Daoy (cell line): ENCODE results near the gene SRPK2. TPM values are rescaled to one million over a fixed set of nuclear protein-coding genes. Genes with fewer than 3 reads are reported as not detected.
A peak's percentile ranks its signal among the peaks of the same experiment; 100 is the strongest.

Experiments
- DNase-seq: peaks from one replicate; pipeline ENCODE4 v3.0.0-alpha.2; 2015; ENCODE audit warnings: low read depth
- total RNA-seq: library from RNA; depleted of rRNA; stranded (reverse); fragments of >200 nt; shearing (Covaris generic); gene quantifications from 2 replicates; pipeline ENCODE4 v1.2.3, GENCODE V29; 2014; rRNA removed

The SRPK2 gene
- total RNA-seq, 1 experiment from 2014 or later, result 43.6 TPM

- DNase-seq, result no peak
These were observed 289.7 kb downstream of the SRPK2 start for GRCh38 chr7:105098863-105099515.

GRCh38 chr7:105097619-105098018, 291.1 kb downstream of the SRPK2 start:
- peak; percentile 67 for DNase-seq

DNA sequence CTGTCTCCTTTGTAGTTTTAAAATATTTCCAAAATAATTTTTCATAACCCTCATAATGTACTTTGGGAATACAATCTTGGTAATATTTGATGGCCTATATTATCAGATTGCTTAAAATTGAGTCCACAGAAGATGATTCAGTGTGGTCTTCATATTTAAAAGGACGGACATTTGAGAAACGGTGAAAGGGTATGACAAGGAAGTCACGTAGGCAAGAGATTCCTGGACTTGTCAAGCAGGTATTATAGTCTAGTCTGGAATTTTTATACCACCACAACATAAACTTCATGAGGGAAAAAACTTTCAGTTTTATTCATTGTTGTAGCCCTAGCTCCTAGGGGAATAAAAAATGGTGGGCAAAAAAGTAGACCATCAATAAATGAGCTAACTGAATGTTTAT, 292.4 kb downstream of the SRPK2 start:
- DNase-seq, result no peak

- DNase-seq, result no peak
These were observed 293.8 kb downstream of the SRPK2 start for GRCh38 chr7:105094966-105095365.

- DNase-seq, result no peak
These were observed 300.3 kb downstream of the SRPK2 start for GRCh38 chr7:105088456-105088855.

- no peak for DNase-seq
These were observed 300.7 kb downstream of the SRPK2 start for GRCh38 chr7:105087981-105088380.

DNA sequence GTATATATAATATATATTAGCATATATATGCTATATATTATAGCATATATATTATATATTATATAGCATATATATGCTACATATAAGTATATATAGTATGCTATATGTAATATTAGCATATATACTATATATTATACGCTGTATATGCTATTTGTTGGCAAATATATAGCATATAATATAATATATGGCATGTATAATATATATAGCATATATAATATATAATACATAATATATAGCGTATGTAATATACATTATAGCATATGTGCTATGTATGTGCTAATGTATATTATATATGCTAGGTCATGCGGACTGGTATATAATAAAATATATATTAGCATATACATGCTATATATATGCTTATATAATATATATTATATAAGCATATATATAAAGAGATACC, 301.9 kb downstream of the SRPK2 start:
- no peak for DNase-seq

- DNase-seq, result no peak
These were observed 304.1 kb downstream of the SRPK2 start for GRCh38 chr7:105084581-105084980.

DNA sequence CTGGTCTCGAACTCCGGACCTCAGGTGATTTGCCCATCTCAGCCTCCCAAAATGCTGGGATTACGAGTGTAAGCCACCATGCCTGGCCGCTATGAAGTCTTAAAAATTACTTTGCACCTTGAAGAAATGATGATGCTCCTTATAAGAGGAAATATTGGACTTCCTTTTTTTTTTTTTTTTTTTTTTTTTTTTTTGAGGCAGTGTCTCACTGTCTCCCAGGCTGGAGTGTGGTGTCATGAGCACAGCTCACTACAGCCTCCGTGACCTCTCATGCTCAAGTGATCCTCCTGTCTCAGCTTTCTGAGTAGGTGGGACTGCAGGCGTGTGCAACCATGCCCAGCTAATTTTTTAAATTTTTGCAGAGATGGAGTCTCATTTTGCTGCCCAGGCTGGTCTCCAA, 309.4 kb downstream of the SRPK2 start:
- DNase-seq, result no peak

GRCh38 chr7:105073143-105073542, 315.6 kb downstream of the SRPK2 start:
- no peak for DNase-seq

DNA sequence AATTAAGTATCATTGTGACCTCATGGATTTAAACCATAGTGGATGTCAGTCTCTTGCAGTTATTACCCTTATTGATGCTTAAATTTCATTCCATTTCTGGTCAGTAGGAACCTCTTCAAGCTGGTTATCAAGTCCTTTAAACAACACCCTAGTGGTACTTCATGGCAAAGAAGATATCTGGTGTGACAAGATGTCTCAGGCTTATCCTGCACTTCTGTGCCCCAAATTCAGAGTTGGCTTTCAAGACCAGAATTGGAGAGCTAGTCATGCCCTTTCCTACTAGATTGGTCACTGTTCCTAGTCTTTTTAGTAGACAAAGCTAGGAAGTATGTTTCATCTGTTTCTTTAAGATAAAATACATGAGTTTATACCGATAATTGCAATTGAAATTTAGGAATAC, 319.8 kb downstream of the SRPK2 start:
- DNase-seq, result no peak

- no peak for DNase-seq
These were observed 321.0 kb downstream of the SRPK2 start for GRCh38 chr7:105067691-105068090.

Other genes starting within 250 kb of the SRPK2 start
- gene PUS7, start 133.3 kb upstream of the SRPK2 start, total RNA-seq, result 61.0 and 65.1 TPM in 2 replicates
- gene RINT1, start 143.3 kb upstream of the SRPK2 start, total RNA-seq, result 24.9 and 30.0 TPM in 2 replicates
- gene EFCAB10, start 192.6 kb upstream of the SRPK2 start, total RNA-seq, result 0.17 TPM in 1 of 2 replicates, not detected in the other